ENCODE data around the gene TMPRSS4.

DNA sequence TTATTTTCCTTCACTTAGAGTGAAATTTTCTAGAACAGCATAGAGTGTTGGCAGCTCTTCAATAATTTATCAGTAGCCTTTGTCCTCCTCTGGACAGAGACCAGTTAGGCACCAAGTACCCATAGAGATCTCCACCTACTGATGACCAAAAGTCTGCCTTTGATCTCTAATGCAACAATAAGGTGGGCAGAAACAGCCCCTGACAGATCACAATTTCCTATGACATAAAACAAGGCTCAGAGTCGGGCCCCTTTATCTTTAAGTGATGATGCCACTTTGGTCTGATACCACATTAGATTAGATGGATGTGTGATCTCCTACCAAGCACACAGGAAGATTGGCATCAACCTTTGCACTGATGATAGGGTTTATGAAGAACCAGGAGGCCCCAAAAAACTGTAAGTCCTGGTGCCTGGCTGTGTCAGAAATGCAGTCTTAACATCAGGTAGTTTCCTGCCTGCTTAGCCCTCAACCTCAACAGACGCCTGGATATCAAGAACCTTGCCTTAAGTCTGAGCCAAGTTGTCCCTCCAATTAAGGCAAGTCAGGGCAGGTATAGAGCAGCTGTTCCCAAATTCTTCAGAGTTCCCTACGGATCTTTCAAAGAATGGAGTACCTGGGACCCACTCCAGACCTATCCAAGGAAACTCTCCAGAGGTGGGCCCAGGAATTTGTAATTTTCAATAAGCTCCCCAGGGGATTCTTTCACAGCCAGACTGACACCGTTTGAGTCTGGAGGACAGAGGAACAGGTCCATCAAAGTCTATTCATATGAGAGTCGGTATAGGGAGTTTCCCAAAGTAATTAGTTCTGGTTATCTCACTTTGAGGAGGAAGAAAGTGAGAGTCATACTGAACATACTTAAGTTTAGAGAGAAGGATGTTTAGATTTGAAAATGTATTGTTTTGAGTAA is 30.6 kb upstream of the TMPRSS4 start:
- TF ChIP-seq, protein P1, sequence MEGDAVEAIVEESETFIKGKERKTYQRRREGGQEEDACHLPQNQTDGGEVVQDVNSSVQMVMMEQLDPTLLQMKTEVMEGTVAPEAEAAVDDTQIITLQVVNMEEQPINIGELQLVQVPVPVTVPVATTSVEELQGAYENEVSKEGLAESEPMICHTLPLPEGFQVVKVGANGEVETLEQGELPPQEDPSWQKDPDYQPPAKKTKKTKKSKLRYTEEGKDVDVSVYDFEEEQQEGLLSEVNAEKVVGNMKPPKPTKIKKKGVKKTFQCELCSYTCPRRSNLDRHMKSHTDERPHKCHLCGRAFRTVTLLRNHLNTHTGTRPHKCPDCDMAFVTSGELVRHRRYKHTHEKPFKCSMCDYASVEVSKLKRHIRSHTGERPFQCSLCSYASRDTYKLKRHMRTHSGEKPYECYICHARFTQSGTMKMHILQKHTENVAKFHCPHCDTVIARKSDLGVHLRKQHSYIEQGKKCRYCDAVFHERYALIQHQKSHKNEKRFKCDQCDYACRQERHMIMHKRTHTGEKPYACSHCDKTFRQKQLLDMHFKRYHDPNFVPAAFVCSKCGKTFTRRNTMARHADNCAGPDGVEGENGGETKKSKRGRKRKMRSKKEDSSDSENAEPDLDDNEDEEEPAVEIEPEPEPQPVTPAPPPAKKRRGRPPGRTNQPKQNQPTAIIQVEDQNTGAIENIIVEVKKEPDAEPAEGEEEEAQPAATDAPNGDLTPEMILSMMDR (IDR thresholded peaks at IDR 0.05): no peak
- TF ChIP-seq POLR2A (IDR thresholded peaks at IDR 0.05): no peak

Data from testis (tissue), 2 donors.